ENCODE data around the gene SETD1A. TPM values are rescaled to one million over a fixed set of nuclear protein-coding genes. Genes with fewer than 3 reads are reported as not detected.

Gene SETD1A
- total and polyA plus RNA-seq, 5 experiments from 2014 or later: 0.35 to 44.3 (median 2.0) TPM

DNA sequence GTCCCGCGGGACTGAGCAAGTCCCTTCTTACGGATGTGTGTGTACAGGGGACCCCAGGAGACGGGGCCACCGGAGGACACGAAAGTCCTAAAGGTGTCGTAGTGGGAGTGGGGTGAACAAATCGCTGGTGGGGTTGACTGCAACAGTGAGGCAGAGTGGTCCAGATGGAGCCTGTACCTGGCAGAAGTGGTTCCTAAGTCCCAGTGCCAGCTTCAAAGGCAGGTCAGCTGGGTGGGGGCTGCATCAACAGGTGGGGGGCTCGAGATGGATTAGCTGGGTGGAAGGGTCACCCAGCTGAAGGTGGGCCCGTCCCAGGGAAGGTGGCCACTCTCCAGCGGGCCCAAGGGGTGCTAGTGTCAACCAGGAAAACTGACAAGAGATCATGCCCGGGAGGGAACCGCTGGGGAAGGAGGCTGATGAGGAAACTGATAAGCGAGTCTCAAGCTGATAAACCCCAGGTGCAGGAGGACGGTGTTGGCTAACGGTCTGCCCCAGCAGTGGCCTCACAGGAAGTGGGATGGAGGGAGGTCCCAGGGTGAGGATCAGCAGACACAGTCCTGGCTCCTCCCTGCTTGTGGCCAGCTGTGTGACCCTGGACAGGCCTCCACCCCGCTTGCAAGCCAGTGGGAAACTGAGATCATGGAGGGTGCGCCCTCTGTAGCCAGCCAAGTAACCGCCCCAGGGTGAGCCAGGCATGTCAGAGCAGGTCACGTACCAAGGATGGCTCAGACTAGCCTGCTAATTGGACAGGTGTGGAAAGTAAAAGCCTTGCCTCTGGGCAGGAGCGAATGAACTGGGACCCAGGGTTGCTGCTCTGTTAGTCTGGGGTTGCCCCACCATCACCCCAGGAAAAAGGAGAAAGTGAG, 7.7 kb upstream of the SETD1A start:
- DNase-seq: peak in 3 of 10 donors; percentile 6 to 24 (median 22)
- POLR2A ChIA-PET: interaction anchor here (0.6 to 2.0 kb wide), 8 partner anchors 8 to 509 kb away, joined by 3 to 8 read pairs (median 3); partner anchors contain the start of genes ARMC5, SETD1A, ZNF646 and ZNF668
- Mint-ChIP-seq H3K36me3 (no peaks in the 10 kb centered on the region), H3K27ac (peak overlapping the region; percentile 73 to 93 (median 86)), H3K4me3 (peak overlapping the region; percentile 85 to 96 (median 90)), H3K9me3 (no peaks in the 10 kb centered on the region), H3K27me3 (no peaks in the 10 kb centered on the region), H3K4me1 (peaks cover 14 to 29% (median 21%) of the 10 kb centered on the region in 4 donors)
- peak; percentile 32 to 43 for ATAC-seq

DNA sequence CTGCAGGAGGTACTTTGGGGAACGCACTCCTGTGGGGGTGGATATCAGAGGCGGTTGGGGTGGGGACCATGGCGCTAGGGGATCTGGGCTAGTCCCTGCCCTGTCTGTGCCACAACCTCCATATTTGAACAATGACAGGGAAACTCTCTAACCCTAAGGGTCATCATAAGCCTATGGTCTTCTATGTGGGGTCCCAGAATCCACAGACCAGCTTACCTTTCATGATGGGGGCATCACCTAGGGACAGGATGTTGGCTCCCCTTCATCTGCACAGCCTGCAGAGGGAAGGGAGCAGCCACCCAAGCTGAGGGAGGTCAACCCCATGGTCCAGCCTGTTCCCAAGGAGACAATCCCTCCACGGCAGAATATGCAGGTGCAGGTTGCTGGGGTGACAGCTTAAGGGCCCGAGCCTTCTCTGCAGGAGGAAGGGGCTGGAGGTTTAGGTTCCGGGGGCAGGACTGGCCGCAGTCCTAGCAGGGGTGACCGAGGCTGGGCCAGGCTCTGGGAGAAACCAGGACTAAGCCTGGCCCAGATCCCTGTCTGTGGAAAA, 7.0 kb upstream of the SETD1A start:
- POLR2A ChIA-PET: interaction anchor here (0.6 to 2.0 kb wide), 5 partner anchors 8 to 509 kb away, joined by 3 to 8 read pairs (median 3); partner anchors contain the start of genes ARMC5, ZNF646 and ZNF668
- H3K9me3 Mint-ChIP-seq: no peaks in the 10 kb centered on the region
- ATAC-seq (peak in 1 of 2 donors; percentile 5), DNase-seq (no peak)
- H3K4me3 Mint-ChIP-seq: peak overlapping the region; percentile 85 to 96 (median 90)
- H3K27me3 Mint-ChIP-seq: no peaks in the 10 kb centered on the region
- peak overlapping the region in 7 of 10 donors; percentile 73 to 93 (median 88) for H3K27ac Mint-ChIP-seq
- H3K36me3 Mint-ChIP-seq: no peaks in the 10 kb centered on the region
- H3K4me1 Mint-ChIP-seq: peaks cover 14 to 29% (median 21%) of the 10 kb centered on the region in 4 donors

DNA sequence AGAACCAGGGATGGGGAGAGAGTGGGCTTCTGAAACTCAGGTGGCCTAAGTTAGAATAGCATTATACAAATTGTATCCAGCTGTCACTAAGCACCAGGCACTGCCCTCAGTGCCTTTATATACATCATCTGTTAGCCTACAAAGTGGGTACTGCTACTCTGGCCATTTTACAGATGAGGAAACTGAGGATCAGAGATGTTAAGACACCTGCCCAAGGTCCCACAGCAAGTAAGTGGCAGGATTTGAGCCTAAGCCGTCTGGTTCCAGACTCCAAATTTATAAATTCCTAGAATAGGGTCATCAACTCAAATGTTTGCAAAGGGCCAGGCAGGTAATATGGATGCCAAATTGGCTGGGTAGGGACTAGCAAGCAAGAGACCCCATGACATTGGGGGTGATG, 6.4 kb upstream of the SETD1A start:
- H3K36me3 Mint-ChIP-seq: no peaks in the 10 kb centered on the region
- peak overlapping the region in 3 of 10 donors; percentile 45 to 87 (median 58) for H3K4me3 Mint-ChIP-seq
- H3K27ac Mint-ChIP-seq: peak overlapping the region in 2 of 10 donors; percentile 9 to 33
- H3K4me1 Mint-ChIP-seq: peaks cover 14 to 32% (median 23%) of the 10 kb centered on the region in 4 donors
- no peaks in the 10 kb centered on the region for H3K9me3 Mint-ChIP-seq
- ATAC-seq (no peak), DNase-seq (no peak)
- POLR2A ChIA-PET: interaction anchor here (1.2 to 2.0 kb wide), 2 partner anchors 16 to 508 kb away, joined by 3 to 8 read pairs; partner anchors contain the start of gene ARMC5
- no peaks in the 10 kb centered on the region for H3K27me3 Mint-ChIP-seq

DNA sequence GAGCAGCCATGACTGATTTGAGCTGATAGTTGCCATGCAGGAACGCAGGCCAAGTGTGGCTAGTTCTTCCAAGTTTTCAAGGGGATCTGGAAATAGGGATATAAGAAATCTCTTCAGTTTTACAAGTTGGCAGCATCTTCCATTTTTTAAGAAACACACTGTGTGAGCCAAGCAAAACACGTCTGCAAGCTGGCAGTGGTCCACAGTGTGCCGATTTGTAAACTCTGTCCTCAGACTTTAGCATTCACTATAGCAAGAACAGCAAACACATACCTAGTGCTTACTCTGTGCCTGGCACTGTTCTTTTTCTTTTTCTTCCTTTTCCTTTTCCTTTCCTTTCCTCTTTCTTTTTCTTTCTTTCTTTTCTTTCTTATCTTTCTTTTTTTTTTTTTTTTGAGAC, 5.8 kb upstream of the SETD1A start:
- Mint-ChIP-seq H3K4me1 (peaks cover 12 to 33% (median 24%) of the 10 kb centered on the region in 4 donors), H3K4me3 (peak overlapping the region in 4 of 10 donors; percentile 22 to 59 (median 36)), H3K27ac (peak overlapping the region in 3 of 10 donors; percentile 33 to 77 (median 65)), H3K36me3 (no peaks in the 10 kb centered on the region), H3K27me3 (no peaks in the 10 kb centered on the region), H3K9me3 (no peaks in the 10 kb centered on the region)
- ATAC-seq (no peak), DNase-seq (no peak)
- POLR2A ChIA-PET: no interaction called here

DNA sequence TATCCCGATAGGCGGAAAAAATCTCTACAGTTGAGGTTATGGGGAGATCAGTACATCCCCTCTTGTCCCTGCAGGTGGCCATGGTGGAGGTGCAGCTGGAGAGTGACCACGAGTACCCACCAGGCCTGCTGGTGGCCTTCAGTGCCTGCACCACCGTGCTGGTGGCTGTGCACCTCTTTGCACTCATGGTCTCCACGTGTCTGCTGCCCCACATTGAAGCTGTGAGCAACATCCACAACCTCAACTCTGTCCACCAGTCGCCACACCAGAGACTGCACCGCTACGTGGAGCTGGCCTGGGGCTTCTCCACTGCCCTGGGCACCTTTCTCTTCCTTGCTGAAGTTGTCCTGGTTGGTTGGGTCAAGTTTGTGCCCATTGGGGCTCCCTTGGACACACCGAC, 4.4 kb upstream of the SETD1A start:
- H3K4me3 Mint-ChIP-seq: no peak overlapping the region
- POLR2A ChIA-PET: interaction anchor here (0.6 to 2.9 kb wide), 4 partner anchors 11 to 490 kb away, joined by 3 to 10 read pairs (median 3); partner anchors contain the start of gene FUS
- ATAC-seq: no peak
- no peaks in the 10 kb centered on the region for H3K36me3 Mint-ChIP-seq
- H3K4me1 Mint-ChIP-seq: peaks cover 12 to 36% (median 26%) of the 10 kb centered on the region in 4 donors
- H3K27ac Mint-ChIP-seq: no peak overlapping the region
- peaks cover 0 to 2% (median 0%) of the 10 kb centered on the region in 5 donors for H3K27me3 Mint-ChIP-seq
- no peak for DNase-seq
- no peaks in the 10 kb centered on the region for H3K9me3 Mint-ChIP-seq

DNA sequence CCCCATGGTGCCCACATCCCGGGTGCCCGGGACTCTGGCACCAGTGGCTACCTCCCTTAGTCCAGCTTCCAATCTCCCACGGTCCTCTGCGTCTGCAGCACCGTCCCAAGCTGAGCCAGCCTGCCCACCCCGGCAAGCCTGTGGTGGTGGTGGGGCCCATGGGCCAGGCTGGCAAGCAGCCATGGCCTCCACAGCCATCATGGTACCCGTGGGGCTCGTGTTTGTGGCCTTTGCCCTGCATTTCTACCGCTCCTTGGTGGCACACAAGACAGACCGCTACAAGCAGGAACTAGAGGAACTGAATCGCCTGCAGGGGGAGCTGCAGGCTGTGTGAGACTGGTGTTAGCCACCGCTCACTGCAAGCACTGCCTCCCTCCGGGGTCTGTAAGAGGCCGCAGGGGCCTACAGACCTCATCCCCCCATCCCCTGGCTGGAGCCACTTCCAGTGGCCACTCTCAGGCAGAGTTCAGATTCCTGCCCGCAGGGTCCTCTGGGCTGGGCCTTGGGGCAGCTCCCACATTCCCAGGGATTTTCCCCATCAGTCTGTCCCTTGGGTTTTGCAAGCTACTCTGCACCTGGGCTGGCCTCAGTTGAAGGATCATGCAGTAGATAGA, 3.9 kb upstream of the SETD1A start:
- ATAC-seq (peak in 1 of 2 donors; percentile 15), DNase-seq (peak; percentile 43 to 75 (median 53))
- H3K9me3 Mint-ChIP-seq: no peaks in the 10 kb centered on the region
- no peaks in the 10 kb centered on the region for H3K36me3 Mint-ChIP-seq
- H3K27me3 Mint-ChIP-seq: peaks cover 0 to 2% (median 0%) of the 10 kb centered on the region in 5 donors
- peak overlapping the region in 1 of 10 donors; percentile 44 for H3K27ac Mint-ChIP-seq
- H3K4me1 Mint-ChIP-seq: peaks cover 14 to 38% (median 30%) of the 10 kb centered on the region in 4 donors
- POLR2A ChIA-PET: interaction anchor here (0.5 to 2.9 kb wide), 5 partner anchors 11 to 490 kb away, joined by 3 to 10 read pairs (median 3); partner anchors contain the start of gene FUS
- H3K4me3 Mint-ChIP-seq: peak overlapping the region in 1 of 10 donors; percentile 7

DNA sequence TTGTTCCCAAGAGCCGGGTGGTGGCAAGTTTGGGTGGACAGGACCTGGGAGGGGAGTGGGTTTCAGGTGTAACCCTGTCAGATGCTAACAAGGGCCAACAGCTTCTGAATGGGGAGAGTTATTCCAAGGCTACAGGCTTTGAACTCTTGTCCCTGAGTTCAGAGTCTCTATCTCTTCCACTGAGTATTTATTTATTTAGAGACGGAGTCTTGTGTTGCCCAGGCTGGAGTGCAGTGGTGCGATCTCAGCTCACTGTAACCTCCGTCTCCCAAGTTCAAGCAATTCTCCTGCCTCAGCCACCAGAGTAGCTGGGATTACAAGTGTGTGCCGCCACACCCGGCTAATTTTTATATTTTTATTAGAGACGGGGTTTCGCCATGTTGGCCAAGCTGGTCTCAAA, 2.6 kb upstream of the SETD1A start:
- no peaks in the 10 kb centered on the region for H3K9me3 Mint-ChIP-seq
- peak overlapping the region in 2 of 10 donors; percentile 14 to 57 for H3K27ac Mint-ChIP-seq
- peak overlapping the region in 1 of 10 donors; percentile 58 for H3K4me3 Mint-ChIP-seq
- ATAC-seq: no peak
- H3K4me1 Mint-ChIP-seq: peaks cover 15 to 43% (median 37%) of the 10 kb centered on the region in 4 donors
- H3K36me3 Mint-ChIP-seq: peaks cover 0 to 9% (median 3%) of the 10 kb centered on the region in 3 donors
- no peak for DNase-seq
- POLR2A ChIA-PET: interaction anchor here (0.6 to 2.9 kb wide), 3 partner anchors 13 to 247 kb away, joined by 3 to 10 read pairs (median 4); no protein-coding TSS in a partner anchor
- H3K27me3 Mint-ChIP-seq: peaks cover 0 to 2% (median 0%) of the 10 kb centered on the region in 5 donors

DNA sequence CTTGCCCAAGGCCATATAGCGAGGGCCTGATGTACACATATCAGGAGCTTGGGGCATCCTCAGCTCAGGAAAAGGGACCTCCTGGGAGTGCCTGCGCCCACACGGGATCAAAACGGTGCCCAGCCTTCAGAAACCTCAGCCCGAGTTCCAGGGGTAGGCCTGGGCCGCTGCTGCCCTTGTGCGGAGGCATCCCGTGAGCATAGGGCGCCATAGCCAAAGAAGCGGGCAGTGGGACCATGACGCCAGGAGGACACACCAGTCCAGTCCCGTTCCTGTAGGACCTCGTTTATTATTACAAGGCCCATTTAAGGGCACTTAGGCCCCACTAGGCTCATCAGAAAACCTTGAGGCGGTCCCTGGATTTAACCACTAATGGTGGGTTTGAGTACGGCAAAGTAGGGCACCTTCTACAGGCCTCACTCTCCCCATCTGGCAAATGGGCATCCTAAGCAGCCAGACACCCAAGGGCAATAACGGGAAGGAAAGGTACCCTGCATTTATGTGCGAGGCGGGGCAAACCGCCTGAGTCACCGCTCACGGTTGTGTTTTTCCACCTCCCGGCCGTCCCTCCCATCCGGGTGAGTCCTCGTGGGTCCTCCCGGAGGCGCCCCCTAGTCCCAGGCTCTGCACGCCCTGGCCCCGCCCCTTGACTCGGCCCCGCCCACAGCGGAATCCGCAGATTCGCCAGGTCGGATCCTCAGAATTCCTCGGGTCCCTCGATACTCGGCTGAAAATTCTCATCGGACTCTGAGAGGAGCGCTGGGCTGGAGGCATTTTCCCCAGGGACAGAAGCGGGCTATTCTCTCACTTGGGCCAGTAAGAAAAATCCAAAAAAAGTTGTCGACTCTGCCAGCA, 726 bp upstream of the SETD1A start:
- H3K4me1 Mint-ChIP-seq: peaks cover 19 to 40% (median 35%) of the 10 kb centered on the region in 4 donors
- H3K27me3 Mint-ChIP-seq: peaks cover 0 to 2% (median 0%) of the 10 kb centered on the region in 5 donors
- peak; percentile 65 to 87 (median 80) for DNase-seq
- H3K4me3 Mint-ChIP-seq: peak overlapping the region; percentile 89 to 99 (median 95)
- no peaks in the 10 kb centered on the region for H3K9me3 Mint-ChIP-seq
- ATAC-seq: peak; percentile 56 to 61
- POLR2A ChIA-PET: interaction anchor here (0.8 to 2.7 kb wide), 8 partner anchors 8 to 917 kb away, joined by 3 to 13 read pairs (median 5); partner anchors contain the start of genes FBXL19, KAT8, ORAI3 and ZNF267
- H3K27ac Mint-ChIP-seq: peak overlapping the region; percentile 97 to 99 (median 98)
- peaks cover 0 to 27% (median 7%) of the 10 kb centered on the region in 3 donors for H3K36me3 Mint-ChIP-seq

DNA sequence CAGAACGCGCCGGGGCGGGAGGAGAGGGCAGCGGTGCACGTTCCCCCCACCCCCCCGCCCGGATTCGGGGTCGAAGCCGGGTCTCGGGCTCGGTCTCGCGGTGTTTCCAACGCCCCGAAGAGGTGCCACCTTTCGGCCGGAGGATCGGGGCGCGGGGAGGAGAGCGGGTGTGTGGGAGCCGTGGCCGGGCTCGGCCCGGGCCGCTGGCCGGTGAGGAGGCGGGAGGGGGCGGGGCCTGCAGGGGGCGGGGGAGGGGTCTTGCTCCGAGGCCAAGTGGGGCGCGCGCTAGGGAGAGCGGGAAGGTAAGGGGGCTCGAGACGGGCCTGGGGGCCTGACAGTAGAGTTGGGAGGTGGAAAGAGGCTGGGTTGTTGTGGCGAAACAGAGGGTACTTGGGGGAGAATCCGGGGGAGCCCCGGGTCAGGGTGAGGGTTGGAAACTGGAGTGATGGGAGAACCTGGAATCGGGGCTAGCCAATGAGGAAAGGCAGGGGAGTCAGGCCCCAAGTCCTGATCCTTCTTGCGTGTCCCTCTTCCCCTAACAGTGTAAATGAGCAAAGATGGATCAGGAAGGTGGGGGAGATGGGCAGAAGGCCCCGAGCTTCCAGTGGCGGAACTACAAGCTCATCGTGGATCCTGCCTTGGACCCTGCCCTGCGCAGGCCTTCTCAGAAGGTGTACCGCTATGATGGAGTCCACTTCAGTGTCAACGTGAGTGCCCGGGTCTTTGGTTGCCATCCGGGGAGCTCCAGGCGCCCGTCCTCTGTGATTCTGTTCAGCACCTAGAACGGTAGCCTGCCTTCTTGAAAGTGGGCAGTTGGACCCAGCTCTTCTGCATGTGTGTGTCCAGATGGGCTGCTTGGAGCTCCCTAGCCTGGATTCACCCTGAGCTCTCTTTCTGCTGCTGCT, 873 bp downstream of the SETD1A start:
- no peaks in the 10 kb centered on the region for H3K9me3 Mint-ChIP-seq
- H3K4me1 Mint-ChIP-seq: peaks cover 22 to 43% (median 34%) of the 10 kb centered on the region in 4 donors
- peak; percentile 37 to 41 for ATAC-seq
- peaks cover 0 to 2% (median 0%) of the 10 kb centered on the region in 5 donors for H3K27me3 Mint-ChIP-seq
- peaks cover 0 to 43% (median 10%) of the 10 kb centered on the region in 3 donors for H3K36me3 Mint-ChIP-seq
- POLR2A ChIA-PET: interaction anchor here (0.7 to 2.7 kb wide), 11 partner anchors 8 to 502 kb away, joined by 3 to 13 read pairs (median 4); partner anchors contain the start of genes FBXL19, KAT8, ORAI3 and STX4
- DNase-seq: peak in 1 of 10 donors; percentile 58
- H3K27ac Mint-ChIP-seq: peak overlapping the region; percentile 89 to 95 (median 94)
- peak overlapping the region; percentile 82 to 94 (median 88) for H3K4me3 Mint-ChIP-seq

DNA sequence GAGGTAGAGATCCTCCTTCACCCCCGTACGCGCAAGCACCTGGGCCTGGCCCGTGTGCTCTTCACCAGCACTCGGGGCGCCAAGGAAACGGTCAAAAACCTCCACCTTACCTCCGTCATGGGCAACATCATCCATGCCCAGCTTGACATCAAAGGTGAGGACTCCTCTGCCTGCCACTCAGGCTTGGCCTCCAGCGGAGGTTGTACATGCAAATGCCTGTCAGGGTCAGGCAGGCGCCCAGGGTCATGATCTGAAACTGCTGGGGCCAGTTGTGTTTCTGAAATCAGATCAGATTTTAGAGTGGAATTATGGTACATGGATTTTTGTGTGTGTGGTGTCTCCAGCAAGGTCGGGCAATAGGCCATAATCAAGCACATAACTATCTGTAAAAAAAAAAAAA, 3.8 kb downstream of the SETD1A start:
- DNase-seq (no peak), ATAC-seq (no peak)
- H3K4me3 Mint-ChIP-seq: no peak overlapping the region
- H3K36me3 Mint-ChIP-seq: peaks cover 0 to 68% (median 12%) of the 10 kb centered on the region in 3 donors
- H3K27me3 Mint-ChIP-seq: peaks cover 0 to 2% (median 0%) of the 10 kb centered on the region in 5 donors
- H3K9me3 Mint-ChIP-seq: no peaks in the 10 kb centered on the region
- no peak overlapping the region for H3K27ac Mint-ChIP-seq
- H3K4me1 Mint-ChIP-seq: peaks cover 26 to 38% (median 31%) of the 10 kb centered on the region in 4 donors
- POLR2A ChIA-PET: interaction anchor here (0.7 kb wide), 1 partner anchor 19 kb away, joined by 4 read pairs; no protein-coding TSS in a partner anchor

All from naive thymus-derived CD8-positive, alpha-beta T cell (primary cell).